GM04503 (cell line): ENCODE data around the gene ORC2.
"Not testable (repeated sequence)": the region's sequence is repeated elsewhere in the genome, so short reads cannot be mapped to it uniquely, and the experiment has no call there.

Source experiments
- DNase-seq: peaks from one replicate; pipeline ENCODE4 v3.0.0-alpha.2; 2012; ENCODE audit warnings: low read depth

ORC2 gene

DNA sequence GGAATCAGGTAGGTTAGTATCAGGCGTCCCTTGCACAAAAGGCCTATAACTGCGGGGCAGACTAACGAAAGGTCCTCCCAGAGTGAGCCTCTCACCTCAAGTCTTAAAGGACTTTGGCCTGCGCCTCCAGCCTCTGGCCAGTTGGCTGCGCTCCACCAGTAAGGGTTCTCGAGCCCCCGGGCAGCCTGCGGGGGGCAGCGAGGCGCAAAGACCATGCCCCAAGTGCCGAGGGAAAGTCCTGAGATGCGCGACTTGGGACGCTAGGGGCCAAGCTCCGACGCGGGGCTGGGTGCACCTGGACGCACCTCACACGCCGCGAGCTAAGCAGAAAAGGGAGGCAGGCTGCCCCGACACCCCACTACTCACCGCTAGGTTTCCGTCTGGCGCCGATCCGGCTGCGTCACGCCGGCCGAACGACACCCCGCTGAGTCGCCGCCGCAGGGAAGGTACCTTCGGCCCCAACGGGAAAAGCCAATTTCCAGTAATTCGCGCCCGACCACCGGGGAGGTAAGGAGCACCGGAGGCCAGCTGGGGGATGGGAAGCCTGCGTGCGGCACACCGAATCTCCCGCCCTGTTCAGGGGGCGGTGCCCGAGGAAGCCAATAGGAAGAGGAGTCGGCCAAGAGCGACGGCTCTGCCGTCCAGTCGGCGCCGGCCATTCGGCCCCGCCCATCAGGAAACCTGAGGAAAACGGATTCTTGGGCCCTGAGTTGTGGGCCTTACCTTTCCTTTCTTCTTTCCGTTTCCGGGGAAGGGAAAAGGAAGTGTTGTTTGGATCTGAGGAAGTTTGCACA, at the start of gene ORC2:
Gene ORC2 (minus strand): TSS at position 537 of the 794 bp plus-strand sequence. CDS start 5,537 bp downstream, outside the sequence.
- peak; percentile 70 for DNase-seq

DNA sequence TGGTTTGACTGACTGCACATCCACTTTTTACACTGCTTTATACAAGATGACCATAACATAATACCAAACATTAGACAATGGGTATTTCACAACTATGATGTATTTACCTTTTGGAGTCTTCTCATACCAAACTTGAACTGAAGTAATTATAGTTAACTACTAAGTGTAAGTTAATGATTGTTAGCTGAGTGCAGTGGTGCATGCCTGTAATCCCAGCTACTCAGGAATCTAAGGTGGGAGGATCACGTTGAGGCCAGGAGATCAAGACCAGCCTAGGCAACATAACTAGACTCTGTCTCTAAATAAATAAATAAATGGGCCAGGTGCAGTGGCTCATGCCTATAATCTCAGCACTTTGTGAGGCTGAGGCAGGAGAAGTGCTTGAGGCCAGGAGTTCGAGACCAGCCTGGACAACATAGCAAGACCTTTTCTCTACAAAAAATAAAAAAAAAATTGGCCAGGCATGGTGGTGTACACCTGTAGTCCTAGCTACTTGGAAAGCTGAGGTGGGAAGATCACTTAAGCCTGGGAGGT, 44.9 kb upstream of the ORC2 start:
- no peak for DNase-seq

DNA sequence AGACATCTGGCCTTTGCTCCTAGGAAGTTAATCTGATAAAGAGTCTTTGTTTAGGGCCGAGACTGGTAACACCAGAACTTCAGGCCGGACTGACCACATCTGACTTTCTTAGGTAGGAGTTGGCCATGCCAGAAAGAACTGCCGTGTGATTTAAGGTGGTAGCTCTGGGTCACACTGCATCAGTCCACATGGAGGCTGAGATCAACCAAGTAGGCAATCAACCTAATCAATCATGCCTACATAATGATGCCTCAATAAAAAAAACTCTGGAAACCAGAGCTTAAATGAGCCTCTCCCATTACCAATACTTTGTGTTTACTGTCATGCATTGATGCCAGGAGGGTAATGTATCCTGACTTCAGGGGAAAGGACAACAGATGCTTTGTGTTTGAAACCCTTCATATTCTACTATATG, 44.1 kb upstream of the ORC2 start:
- DNase-seq = no peak

DNA sequence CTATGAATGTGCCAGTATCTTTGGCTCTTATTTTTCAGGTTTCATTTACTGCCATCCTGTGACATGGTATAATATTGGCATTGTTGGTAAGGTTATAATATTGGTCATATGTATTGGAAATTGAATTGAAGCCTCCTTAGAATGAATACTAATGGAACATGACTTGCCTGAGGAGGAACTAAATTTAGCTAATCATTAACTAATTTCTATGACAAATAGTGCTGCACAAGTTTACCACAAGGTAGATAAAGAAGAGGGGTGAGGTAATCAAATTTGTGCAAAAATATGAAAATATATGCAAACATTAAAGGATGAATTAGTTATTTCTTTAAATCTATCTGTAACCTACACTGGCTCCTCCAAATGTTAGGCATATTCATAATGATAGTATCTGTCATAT, 43.2 kb upstream of the ORC2 start:
- DNase-seq = no peak

DNA sequence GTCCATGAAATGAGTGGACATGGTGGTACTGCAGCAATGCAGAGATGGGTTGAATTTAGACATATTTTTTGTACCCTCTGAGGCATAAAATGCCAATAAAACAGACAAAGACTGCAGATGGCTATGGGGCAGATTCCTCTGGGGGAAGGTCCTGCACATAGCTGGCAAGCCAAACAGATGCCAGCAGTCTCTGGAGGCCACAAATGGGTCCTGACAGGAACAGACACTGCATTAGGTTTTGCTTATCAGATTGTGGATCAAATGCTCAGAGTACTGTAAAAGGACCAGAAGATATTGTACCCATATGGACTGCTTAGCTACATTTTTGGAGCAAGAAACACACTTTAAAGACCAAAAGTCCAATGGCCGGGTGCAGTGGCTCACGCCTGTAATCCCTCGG, 40.9 kb upstream of the ORC2 start:
- no peak for DNase-seq

DNA sequence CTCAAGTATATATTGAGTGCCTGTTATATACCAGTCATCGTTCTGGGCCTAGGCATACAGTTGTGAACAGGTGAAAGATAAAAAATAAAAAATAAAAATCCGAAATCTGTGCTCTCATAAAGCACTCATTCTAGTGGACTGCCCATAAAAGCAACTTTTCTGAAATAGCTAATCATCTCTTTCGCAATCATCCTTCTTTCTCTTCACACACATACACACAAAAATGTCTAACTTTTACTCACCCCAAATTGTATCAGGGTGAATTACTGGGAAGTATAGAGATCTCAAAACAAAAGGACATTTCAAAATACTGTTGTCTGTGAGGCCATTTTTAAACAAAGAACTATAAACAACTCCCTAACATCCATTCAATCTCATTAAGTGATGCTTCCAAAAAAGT, 29.6 kb upstream of the ORC2 start:
- peak; percentile 52 for DNase-seq

DNA sequence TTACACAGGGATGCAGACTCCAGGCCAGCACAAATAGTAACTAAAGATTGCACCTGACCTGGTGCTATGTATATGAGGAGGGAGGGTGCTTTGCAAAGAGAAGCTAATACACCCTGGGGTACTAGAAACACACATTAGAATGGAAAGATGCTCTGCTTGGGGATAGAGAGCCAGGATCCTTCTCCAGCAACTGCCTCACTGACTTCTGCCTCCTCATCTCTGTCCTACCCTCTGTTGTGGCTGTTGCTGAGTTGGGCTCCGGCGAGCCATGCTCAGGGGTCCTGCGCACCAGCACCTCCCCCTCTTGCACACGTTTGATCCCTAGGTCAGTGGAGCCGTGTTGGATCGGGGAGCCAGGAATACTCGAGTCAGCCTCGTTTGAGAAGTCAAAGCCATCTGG, 23.7 kb upstream of the ORC2 start:
- no peak for DNase-seq

DNA sequence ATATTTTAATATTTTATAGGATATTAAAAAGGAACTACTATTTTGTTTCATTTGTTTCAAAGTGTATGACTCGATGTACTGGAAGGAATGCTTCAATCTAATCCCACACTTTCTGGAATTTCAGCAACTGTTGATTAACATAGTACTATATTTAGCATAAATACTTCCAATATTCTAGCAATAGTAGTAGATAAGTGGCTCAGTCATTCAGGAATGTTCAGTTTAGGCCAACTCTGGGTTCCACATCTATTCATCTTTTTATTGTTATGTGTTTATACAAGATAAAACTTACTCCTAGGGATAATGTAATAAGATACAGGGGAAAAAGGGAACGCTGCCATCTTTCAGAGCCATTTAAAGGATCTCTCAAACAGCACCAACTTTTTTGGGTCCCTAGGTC, 22.3 kb upstream of the ORC2 start:
- DNase-seq = peak; percentile 51

DNA sequence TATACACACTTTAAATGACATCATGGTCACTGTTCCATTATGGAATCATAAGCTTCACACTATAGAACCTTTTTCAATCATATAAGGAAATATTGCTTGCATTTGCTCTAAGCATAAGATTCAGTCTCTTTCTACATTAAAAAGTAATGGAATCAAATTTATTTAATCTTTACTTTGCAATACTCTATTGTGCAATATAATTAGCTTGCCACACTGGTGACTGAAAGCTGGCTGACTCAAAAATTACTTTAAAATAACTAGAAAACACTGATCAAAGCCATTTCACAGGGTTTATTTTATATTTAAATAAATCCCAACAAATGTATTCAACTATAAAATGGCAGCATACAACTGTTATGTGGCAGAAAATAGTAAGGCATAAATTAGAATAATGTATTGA, 13.2 kb upstream of the ORC2 start:
- DNase-seq = no peak

DNA sequence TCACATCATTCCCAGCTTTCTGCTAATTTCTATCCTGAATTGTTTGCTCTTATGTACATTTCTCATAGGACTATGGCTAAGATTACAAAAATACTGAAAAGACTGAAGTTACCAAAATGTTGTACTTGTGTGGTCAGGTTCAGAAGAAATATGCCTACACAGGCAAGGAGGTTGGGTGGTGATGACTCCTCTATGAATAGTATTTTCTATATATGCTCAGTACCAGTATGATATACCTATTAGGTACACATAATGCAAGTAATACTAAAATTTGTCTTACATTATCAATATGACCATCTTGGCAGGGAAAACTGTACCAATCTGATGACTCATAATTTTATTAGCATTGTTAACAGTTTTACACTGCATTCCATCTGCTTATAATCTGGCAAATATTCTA, 12.2 kb upstream of the ORC2 start:
- no peak for DNase-seq

DNA sequence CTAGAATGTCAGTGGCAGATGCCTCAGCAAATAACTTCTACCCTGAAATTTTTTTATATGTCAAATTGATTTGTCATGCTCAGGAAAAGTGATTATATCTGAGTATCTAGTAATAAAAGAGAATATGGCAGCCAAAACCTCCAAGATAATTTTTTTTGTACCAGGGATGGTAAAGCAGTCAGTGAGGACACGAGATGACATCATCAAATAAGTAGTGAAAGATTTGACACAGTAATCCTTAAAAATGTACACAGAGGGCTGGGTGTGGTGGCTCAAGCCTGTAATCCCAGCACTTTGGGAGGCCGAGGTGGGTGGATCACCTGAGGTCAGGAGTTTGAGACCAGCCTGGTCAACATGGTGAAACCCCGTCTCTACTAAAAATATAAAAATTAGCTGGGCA, 6.6 kb upstream of the ORC2 start:
- DNase-seq = not testable (repeated sequence)

DNA sequence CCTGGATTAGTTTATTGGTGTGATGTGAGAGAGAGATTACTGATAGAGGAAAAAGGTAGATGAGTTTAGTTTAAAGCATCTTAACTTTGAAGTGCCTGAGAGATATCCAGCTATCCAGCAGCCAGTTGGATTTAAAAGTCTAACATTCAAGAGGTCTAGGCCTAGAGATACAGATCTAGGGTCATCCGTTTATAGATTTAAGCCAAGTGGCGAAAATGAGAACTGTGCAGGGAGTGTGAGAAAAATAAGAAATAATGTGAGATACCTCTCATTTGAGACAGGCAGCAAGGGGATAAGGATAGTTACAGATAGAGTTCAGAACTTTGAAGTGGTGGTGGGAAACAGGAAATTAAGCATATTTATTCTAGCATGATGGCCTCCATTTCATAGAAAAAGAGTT, 5.3 kb upstream of the ORC2 start:
- no peak for DNase-seq

DNA sequence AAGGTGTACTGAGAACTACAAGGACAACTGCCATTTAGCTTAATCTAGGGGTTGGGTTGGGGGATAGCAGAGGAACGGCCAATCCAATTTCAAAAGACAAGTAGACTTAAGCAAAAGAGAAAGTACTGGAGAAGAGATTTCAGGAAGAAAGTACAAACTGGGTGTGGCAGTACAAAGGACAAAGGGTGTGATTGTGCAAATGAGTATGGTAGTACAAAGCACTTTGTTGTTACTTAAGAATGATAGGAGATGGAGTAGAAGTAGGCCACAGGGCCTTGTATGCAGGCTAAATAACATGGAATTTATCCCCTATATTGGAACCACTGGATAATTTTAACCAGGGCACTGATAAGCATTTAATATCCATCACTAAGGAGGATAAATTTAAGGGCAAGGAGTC, 4.7 kb upstream of the ORC2 start:
- DNase-seq = no peak

DNA sequence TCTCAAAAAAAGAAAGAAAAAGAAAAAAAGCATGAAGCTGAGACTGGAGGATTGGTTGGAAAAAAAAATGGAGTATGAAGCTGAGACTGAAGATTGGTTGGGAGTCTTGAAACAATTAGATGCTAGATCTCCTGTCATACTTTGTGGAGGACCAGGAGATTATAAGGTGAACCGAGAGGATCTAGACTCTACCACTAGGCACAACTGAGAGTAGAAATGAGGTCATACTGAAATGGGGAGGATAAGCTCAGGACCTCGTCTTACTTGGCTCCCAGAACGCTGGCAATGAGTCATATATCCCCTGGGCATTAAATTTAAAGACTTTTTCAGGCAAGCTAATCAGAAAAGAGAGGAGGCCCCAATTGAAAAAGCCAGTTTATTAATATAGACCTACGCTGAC, 3.3 kb upstream of the ORC2 start:
- DNase-seq = peak; percentile 37

DNA sequence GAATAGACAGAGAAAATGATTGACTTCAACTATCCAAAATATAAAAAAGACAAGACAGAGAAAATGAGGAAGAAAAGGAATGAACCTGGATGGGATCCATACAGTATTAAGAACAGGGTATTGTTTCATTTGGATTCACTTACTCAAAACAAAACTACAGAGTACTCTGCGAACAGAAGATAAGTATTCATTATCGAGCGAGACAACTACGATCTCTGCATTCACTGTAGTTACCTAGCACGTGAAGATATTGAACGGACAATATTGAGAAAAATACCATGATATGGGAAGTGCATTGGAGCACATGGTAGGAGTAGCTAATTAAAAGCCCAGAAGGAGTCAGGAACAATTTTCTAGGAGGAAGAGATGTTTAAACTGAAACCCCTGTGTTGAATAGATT, 1.0 kb upstream of the ORC2 start:
- DNase-seq = no peak

DNA sequence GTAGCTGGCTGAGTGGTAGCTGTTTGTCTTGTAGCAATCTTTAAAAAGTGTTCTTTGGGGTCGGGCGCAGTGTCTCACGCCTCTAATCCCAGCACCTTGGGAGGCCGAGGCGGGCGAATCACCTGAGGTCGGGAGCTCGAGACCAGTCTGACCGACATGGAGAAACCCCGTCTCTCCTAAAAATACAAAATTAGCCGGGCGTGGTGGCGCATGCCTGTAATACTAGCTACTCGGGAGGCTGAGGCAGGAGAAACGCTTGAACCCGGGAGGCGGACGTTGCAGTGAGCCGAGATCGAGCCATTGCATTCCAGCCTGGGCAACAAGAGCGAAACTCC, 425 bp upstream of the ORC2 start:
- DNase-seq = not testable (repeated sequence)

DNA sequence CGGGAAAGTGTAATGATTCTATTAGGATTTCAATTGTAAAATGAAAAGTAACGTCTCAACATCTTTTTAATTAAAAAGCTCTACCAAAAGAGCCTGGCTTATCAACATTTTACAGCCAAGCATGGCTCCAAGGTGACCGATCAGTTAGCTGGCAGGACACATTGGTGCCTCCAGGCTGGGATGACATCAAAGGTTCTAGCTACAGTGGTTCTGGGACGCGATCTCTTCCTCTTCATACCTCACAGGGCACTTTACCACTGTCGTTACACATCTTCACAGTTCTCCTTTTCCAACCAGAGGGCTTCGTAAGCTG, 693 bp downstream of the ORC2 start:
- no peak for DNase-seq

DNA sequence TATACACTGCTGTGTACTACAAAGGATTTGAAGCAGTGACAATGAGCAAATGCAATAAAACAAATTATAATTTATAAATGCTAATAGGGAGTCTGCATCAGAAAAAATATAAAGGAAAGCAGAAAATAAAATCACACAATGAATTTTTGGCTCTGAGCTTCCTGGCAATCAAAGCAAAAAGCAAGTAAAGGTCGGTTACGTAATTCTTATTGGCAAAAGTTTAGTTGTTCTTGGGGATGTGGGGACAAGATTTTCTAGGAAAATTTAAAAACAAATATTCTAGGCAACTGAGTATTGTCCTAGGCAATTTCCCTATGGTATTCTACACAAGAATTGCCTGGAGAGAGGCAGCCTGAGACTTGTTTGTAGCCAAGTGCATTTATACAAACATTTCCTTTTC, 1.8 kb downstream of the ORC2 start:
- DNase-seq = no peak

DNA sequence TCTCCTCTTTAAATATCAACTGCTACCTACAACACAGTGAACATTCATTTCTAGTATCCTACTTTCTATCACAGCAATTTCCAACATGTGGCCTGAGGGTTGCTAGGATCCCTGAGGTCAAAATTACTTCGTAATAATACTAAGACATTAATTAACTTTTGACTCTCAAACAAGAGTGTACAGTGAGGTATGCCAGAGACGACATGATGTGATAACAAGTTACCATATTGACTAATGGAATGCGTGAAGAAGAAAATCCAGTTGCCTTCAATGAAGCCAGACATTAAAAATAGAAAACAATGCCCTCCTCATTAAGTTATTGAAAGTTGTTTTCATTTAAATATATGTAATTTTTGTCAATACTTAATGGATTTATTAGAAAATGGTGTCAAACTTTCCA, 13.1 kb downstream of the ORC2 start:
- no peak for DNase-seq

DNA sequence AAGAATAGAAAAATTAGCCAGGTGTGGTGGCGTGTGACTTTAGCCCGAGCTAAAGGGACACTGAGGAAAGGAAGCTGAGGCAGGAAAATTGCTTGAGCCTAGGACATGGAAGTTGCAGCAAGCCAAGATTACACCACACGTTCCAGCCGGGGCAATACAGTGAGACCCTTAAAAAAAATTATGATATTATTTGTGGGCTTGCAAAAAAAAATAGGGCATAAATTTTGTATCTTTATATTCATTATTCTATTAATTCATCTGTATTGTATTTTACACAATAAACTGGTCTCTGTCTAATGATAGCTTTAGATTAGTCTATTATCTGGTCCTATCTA, 18.1 kb downstream of the ORC2 start:
- DNase-seq = no peak

DNA sequence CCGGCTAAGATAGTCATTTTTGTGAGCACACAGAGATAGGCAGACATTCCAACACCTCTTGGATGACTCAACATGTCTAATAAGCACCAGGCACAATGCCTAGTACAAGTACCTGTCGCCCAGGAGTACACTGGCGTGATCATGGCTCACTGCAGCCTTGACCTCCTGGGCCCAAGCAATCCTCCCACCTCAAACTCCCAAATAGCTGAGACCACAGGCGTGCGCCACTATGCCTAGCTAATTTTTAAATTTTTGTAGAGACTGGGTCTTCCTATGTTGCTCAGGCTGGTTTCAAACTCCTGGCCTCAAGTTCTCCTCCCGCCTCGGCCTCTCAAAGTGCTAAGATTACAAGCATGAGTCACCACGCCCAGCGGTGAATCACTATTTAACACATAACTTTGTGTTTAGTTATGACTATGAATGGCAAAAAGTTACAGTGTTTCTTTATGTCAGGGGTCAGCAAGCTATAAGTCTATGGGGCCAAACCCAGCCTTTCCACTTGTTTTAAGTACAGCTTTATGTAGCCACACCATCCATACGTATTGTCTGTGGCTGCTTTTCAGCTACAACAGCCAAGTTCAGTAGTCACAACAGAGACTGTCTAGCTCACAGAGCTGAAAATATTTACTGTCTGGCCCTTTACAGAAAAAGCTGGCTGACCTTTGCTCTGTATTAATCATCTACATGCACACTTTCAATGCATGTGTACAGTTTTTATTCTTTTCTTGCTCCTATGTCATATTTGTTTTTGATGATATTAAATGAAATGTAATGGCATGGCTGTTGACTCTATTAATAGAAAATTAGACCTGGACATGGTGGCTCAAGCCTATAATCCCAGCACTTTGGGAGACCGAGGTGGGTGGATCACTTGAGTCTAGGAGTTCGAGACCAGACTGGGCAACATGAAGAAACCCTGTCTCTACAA, 18.7 kb downstream of the ORC2 start:
- DNase-seq = peak; percentile 36

DNA sequence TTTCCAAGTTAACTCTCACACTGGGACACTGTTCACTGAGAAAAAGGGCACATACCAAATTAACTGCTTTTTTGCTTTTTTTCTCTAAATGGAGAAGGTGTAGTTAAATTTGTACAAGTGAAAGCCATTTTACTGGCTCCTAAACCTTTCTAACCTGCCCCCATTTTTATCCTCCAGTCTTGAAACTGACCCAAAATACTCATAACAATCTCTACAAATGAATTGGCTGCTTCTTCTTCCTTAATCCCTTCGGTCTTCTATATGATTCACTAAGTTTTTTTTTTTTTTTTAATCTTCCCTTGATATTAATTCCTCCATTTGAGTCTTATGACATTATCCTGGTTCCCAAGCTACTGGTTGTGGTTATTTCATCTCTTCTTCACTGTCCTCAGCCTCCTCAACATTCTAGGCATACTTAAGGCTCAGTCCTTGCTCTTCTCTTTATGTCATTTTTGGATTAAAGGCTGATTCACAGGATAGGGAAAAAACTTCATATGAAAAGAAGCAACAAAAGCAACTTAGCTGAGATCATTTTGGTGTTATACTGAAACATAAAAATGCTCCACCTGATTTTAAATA, 19.8 kb downstream of the ORC2 start:
- no peak for DNase-seq

DNA sequence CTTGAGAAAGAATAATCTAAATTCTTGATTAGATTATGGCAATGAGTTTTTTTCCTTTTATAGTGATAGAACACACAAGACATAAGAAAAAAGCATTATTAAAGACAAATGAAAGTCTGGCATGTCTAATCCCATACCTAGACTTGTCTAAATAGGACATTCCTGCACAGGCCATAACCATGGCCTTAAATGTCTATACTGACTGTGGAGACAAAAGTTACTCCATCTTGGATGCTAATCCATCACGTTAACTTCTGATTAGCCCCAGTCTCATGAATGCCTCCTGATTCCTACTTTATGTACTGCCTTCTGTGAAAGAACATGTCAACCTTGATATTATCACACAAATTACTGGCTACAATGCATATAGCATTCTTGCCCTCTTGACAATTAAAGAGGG, 23.6 kb downstream of the ORC2 start:
- no peak for DNase-seq
